C4-2B (cell line): ENCODE measurements around the gene FOLR3.

ENCODE experiments used
- H3K27ac ChIP-seq: fragments of 450-650 bp; 2 replicates; pipeline ENCODE4 v1.5.1; 2017
- ZFX ChIP-seq: fragments of 450-650 bp; IDR thresholded peaks from 2 replicates; pipeline ENCODE4 v1.6.1; 2017
- TF ChIP-seq, protein P1 (sequence below): fragments of 450-650 bp; conservative IDR thresholded peaks from 2 replicates; pipeline ENCODE4 v1.5.1; 2017; ENCODE audit warnings: mild to moderate bottlenecking

FOLR3 gene

DNA sequence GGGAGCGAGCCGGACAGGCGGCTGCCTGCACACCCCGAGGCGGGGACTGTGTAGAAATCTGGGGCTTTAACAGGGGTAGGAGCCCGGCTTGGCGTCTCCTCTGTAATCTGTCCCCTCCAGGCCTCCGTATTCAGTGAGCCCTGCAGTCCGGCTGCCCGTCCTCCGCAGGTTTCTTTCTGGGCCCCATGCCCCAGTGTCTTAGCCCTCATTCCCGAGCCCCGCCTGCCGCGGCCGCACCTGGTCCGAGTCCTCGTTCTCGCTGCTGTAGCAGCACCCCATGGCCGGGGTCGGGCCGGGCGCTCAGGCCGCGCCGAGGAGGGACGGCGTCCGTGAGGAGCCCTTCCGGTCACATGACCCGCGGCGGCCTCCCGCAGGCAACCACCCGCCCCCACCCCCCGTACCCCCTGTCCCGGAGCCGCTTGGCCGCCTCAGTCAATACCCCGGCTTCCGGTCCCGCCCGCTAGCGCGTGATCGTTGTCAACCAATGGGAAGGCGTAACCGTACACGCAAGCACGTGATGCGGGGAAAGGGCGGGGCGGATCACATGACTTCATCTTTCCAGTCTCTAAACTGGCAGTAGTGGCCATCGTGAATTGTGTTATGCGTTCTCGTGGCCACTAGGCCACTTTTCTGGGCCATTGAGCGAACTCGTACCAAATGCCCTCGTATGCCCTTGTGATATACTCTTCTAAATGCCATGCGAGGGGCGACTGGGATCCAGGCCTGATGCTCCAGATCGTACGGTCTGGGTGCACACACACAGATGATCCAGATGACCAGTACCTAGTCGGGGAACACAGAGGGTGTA is 32.4 kb upstream of the FOLR3 start, which contains the start of gene LAMTOR1:
Gene LAMTOR1 (minus strand): TSS at position 352 of the 808 bp plus-strand sequence. CDS start 73 bp downstream, at position 279.
- H3K27ac ChIP-seq = peak within 1 kb of the TSS; percentile 96
- TF ChIP-seq, protein P1, sequence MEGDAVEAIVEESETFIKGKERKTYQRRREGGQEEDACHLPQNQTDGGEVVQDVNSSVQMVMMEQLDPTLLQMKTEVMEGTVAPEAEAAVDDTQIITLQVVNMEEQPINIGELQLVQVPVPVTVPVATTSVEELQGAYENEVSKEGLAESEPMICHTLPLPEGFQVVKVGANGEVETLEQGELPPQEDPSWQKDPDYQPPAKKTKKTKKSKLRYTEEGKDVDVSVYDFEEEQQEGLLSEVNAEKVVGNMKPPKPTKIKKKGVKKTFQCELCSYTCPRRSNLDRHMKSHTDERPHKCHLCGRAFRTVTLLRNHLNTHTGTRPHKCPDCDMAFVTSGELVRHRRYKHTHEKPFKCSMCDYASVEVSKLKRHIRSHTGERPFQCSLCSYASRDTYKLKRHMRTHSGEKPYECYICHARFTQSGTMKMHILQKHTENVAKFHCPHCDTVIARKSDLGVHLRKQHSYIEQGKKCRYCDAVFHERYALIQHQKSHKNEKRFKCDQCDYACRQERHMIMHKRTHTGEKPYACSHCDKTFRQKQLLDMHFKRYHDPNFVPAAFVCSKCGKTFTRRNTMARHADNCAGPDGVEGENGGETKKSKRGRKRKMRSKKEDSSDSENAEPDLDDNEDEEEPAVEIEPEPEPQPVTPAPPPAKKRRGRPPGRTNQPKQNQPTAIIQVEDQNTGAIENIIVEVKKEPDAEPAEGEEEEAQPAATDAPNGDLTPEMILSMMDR = no peak; the same call in 1 of the 2 replicates
- peak; percentile 90 for TF ChIP-seq ZFX

DNA sequence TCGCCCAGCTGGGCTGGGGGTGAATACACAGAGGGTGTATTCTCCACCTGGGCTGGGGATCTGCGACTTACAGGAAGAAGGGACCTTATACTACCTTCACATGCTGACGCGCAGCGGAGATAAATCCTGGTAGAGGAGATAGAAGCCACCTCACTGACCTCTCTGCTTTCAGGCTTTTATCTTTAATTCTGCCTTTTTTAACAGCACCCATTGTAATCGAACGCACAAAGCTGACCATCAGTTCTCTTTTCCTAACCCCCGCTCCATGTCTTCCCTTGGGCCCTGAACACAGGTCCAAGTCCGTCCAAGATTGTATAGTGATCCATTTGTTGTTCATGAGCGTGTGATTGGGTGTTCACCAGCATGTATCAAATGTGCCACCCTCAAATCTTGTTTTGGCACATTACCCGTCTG is 31.8 kb upstream of the FOLR3 start:
- TF ChIP-seq ZFX = no peak
- TF ChIP-seq, protein P1 = no peak
- H3K27ac ChIP-seq = peak overlapping the region; percentile 96

DNA sequence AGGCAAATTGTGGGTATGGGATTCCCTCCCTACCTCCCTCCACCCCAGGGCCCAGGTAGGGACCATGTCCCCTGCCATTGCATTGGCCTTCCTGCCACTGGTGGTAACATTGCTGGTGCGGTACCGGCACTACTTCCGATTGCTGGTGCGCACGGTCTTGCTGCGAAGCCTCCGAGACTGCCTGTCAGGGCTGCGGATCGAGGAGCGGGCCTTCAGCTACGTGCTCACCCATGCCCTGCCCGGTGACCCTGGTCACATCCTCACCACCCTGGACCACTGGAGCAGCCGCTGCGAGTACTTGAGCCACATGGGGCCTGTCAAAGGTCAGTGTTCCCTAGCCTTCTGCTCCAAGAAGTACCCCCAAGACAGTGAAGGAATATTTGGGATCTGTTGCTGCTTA is 29.6 kb upstream of the FOLR3 start, which contains the start of gene TOMT:
Gene TOMT (plus strand): TSS at position 37 of the 400 bp plus-strand sequence. CDS start 28 bp downstream, at position 65.
- H3K27ac ChIP-seq = no peak within 1 kb of the TSS

DNA sequence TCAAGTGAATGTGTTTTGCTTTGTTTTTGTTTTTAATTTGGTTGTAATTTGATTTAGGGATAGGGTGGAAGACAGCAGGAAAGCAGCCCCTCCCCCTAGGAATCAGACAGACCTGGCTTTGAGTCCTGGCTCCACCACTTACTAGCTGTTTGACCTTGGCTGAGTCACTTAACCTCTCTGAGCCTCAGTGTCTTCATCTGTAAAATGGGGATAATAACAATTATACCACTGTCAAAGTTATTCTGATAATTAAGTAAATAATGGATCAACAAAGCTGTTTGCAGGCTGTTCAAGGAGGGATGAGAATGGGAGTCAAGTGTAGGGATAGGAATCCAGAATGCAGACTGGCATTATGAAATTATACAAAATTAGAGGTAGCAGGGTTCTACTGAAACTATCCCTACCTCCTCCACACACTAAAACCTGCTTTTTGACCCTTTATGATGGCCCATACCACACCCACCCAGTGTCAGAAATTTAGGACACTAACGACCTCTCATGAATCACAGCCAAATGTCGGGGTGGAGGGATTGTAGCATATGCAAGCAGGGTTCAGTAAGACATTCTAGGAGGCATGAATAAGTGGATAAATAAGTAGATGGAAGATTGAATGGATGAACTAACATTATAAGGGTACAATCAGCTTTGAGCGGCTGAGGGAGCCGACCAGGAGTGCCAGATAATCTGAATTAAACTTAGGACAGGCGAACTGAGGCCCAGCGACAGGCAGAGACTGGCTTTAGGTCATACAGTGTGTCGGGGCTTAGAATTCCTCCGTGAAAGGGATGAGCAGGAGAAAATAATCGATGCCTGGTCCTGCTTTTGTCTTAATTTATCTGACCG is 24.0 kb upstream of the FOLR3 start:
- peak; percentile 30; the same call in 1 of the 2 replicates for TF ChIP-seq ZFX
- TF ChIP-seq, protein P1 = no peak
- H3K27ac ChIP-seq = peak overlapping the region; percentile 82

More for the DNA sequence above, 29.6 kb upstream of the FOLR3 start, which contains the start of gene TOMT:
- TF ChIP-seq, protein P1 = no peak

DNA sequence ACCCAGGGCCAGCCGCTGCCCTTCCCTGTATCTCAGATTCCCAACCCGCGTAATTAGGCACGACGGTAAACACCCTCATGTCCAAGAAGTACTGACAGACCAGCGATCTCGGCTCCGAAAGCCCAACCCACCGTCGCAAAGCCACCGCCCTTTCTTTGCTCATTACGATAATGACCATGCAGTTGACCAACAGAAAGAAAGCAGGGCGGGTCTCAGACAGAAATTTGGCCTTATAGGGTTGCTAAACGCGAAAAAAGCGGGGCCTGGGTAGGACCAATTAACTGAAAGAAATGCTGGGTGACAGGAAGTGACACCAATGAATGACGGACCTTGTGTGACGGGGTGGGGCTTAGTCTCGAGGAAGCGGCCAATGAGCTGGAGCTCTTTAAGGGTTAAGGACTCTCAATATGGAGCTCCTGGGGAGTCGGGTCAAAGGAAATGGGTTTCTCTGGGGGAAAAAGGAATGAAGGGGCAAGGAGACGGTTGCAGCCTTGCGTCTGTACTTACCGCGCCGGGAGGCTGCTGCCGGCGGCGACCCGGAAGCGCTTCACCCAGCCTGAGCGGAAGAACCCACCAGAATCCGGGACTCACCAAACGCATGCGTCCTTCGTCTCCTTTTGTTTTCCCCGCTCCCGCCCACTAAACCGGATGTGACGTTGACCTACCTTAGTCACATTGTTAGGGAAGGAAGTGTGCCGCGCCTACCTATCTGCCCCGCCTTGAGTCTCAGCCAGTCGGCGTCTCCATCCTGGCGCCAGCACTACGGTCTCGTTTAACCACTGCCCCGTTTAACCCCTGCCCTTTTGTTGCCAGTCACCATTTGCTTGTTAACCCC is 23.2 kb upstream of the FOLR3 start, which contains the start of gene ANAPC15:
Gene ANAPC15 (minus strand): TSS at position 553 of the 835 bp plus-strand sequence. CDS start 1,419 bp downstream, outside the sequence.
- H3K27ac ChIP-seq = peak within 1 kb of the TSS; percentile 82
- no peak for TF ChIP-seq ZFX
- TF ChIP-seq, protein P1 = no peak

DNA sequence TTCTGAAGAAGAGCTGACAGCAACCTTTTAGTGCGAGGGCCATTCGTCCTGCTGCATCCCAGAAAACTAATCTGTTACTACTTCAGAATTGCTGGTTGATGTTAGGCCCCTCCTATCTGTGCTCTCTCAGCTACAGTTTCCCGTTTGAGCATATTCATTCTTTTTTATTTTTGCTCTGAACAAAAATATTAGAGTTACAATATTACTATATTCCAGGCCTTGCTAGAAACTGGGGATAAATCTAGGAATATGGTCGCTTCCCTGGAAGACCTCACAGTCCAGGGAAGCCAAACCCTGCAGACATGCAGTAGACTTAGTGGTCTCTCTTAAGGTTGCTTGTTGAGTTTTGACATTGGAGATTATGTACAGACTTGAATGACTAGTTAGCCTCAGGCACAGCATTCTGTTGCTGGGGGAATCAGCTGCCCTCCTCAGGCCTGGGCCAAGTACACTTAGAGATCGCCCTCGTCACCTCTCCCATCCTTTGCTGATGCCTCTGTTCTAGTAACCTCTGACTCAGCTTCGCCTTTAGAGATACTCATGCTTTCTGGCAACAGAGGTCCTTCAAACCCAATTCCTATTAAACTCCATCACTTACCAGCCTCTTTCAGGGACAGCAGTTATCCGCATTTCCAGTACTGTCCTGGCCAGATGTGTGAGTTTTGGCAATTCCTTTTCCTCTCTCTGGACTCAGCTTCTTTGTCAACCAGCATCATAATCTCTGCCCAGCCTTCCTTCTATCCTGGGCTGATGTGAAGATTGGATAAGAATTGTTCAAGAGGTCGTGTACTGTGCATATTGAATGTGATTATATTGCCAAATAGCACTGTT is 22.3 kb upstream of the FOLR3 start:
- peak overlapping the region; percentile 82 for H3K27ac ChIP-seq
- TF ChIP-seq, protein P1 = no peak
- TF ChIP-seq ZFX = no peak
